GM18519 (cell line): ENCODE data around the gene UTP25.

ENCODE experiments used
- ATAC-seq: cut with Tn5 transposase; IDR thresholded peaks from one replicate; pipeline ENCODE4 v1.9.1; 2021; ENCODE audit warnings: mild to moderate bottlenecking, moderate library complexity; ENCODE audit not compliant: unreplicated experiment, low FRiP score

Gene UTP25

DNA sequence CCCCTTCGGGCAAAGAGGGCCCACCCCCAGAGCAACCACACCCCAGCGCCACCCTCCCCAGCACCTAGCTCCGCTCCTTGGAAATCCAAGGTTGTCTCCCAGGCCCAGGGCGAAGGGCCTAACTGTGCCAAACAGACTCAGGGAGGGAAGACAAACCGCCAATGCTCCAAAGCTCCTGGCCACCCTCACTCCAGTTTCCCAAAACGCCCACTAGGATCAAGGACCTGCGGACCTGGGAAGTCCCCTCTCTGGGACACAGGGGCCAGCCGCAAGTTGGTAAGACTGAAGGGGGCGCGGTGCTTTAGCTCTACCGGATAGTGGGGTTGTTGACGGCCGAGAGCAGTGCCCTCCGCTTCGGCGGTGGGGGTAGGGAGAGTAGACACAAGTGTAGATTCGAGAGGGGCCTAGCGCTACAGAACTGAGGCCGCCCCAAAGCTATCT lies 22.4 kb upstream of the UTP25 start:
- no peak for ATAC-seq

DNA sequence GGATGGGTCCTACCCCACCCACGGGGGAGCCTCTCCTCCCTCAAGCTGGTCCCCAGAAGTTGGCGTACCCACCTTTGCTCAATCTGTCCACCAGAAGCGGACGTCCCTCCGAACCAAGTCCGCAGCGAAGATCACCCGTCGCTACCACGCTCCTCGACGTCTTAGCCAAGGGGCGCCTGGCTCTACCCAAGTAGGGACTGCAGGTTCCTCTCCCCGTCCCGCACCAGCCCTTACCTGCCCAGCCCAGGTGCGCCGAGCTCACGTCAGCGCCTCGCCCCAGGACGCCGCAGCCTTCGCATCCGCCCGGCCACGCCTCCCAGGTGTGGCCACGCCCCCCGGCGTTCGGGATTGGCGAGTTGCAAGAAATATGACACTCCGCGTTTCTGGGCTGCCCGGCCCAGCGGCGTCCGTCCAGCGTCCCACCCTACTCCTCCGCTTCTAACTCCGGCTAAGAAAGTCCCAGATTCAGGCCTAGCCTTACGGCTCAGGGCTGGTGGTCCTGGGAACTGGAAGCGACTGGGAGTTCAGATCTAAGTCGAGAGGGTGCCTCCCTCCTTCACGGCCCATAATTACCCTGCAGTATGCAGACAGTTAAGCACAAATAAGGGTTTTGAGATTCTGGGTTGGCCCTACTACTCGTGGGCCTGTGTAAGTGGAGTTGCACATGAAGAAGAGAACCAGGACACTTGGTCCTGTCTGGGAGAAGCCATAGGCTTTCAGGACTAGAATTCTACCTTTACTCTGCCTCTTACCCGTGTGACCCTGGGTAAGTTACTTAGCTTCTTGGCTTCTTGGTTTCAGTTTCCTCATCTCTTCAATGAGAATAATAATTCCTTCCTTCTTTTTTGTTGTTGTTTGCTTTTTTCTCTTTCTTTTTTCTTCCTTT lies 21.7 kb upstream of the UTP25 start, which contains the start of gene IRF6:
TSS of gene IRF6 (minus strand) at position 268 of the 886 bp plus-strand sequence. CDS start 4,729 bp downstream, outside the sequence.
- peak; percentile 87 for ATAC-seq

DNA sequence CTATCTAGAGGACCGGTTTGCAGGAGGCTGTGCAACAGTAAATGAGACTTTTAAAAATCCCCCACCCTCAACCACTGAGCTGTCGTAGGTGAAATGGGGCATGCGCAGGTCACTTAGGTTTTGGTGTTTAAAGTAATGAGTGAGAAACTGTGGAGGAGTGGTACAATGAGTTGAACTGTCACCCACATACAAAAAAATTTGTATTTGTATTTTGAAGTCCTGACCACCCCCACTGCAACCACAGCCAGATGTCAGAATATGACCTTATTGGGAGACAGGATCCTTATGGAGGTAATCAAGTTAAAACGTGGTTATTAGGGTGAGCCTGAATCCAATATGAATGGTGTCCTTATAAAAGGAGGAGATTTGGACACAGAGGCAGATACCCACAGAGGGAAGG lies 20.3 kb upstream of the UTP25 start:
- no peak for ATAC-seq

DNA sequence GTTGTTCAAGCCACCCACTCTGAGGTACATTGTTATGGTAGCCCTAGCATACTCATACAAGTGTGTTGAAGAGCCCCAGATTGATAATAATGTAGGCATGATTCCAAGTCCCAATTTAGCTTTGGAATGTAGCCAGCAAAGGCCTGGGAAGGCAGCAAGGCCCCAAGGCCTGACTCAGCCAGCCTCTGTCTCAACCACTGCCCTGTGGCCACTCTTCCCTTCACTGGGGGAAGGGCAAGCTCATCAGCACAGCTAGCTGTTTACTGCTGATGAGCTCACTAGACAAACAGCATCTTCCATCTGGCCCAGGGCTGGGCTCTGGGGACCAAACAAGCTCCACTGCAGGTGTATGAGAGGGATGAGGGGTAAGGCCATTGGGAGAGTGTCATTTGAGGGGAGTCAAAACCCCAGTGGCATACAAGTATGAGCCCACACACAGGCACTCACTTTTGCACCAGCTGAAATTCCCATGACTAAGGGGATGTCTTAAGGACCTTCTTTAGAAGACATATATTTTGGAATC lies 19.7 kb upstream of the UTP25 start:
- no peak for ATAC-seq

DNA sequence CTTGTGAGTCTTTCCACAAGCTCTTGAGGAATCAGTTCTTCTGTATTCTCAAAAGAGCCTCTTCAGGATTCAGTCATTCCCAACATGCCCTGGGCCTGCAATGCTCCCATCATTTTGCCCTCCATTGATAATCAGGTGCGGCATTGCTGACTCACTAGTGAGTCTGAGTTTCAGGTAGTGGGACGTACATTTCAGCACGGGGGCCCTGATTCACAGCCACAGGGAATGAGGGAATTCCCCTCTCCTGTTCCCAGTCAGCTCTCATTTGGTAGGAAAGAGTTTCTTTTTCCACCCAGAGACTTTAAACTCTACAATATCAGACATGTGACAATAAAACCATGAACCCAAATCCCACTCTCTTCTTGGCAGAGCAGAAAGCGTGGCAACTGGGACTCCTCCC lies 18.2 kb upstream of the UTP25 start:
- ATAC-seq, result no peak

DNA sequence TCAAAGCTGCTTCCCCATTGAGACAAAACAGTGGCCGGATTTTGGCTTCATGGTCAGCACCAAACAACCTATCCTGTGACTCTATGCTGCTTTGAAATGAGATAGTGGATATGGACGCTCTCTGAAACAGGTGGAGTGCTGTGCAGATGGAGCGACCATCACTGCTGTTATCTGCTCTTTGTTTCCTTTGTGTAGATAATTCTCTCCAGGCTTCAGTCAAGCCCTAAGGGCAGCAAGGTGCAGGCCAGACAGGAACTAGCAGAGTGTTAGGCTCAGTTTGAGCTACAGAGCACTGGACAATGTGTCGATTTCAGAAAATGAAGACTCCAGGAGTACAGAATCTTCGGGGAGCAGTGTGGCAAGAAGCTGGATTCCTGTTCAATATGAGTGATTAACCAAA lies 17.0 kb upstream of the UTP25 start:
- ATAC-seq, result no peak

DNA sequence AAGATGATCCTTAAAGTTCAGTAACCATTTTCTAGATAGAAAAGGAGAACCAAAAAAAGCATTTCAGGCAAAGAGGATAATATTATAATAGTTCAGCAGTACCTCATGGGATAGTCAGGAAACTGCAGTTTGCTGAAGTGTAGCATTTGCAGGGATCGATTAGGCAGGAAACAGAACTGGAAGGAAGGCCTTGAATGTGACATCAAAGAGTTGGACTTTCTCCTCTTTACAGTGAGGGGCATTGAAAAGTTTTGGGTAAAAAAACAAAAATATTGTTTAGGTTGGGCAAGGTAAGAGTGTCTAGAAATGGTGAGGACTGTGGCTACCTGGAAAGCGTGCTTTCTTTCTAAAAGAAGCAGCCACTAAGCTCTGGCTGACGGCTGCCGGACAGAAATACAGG lies 13.9 kb upstream of the UTP25 start:
- ATAC-seq, result no peak

DNA sequence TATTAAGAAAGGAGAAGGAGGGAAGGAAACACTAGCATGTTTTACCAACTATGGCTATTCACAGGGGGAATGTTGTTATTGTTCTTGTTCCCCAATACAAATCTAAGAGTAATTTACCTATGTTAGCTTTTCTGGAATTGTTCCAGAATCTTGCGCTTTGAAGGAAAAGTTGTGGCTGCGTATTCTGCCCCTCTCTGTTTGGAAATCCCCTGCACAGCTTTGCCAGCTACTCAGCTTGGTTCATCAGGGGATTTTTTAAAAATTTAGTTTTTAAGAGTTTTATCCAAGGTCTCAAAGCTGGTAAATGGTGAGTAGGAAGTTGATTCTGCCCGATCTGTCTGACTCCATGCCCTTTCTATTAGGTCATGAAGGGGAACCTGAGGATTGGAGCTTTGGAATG lies 12.3 kb upstream of the UTP25 start:
- no peak for ATAC-seq

DNA sequence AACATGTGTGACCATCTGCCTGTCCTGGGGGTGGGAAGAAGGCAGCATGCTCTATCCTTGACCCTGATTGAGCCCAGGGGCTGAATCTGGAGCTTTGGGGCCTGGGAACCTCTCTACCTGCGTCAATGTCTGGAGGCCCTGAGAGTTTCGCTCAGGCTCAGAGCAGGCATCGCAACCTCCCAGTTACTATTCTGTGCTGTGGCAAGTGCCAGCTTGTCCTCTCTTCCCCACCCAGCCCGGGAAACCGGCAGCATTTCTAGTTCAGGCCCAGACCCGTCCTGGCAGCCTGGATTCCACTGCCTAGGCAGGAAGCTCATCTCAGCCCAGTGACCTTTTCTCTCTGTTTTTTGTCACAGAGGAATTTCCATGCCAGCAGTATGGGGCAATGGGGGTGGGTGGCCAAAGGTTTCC lies 11.8 kb upstream of the UTP25 start:
- ATAC-seq, result no peak

DNA sequence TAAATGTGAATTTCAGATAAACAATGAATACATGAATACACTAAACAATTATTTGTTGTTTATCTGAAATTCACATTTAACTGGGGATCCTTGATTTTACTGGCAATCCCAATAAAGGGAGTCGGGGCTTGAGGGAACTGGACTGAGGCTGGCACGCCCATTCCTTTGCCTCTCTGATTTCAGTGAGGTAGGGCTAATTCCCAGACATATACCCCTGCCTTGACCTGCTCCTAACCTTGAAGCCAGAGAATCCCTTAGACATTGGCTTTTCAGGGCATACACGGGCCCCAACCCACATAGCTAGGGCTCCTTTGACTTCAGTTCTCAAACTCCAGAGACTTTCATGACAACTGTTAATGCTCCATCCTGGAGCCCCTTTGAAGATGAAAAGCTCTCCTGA lies 10.8 kb upstream of the UTP25 start:
- ATAC-seq, result no peak

DNA sequence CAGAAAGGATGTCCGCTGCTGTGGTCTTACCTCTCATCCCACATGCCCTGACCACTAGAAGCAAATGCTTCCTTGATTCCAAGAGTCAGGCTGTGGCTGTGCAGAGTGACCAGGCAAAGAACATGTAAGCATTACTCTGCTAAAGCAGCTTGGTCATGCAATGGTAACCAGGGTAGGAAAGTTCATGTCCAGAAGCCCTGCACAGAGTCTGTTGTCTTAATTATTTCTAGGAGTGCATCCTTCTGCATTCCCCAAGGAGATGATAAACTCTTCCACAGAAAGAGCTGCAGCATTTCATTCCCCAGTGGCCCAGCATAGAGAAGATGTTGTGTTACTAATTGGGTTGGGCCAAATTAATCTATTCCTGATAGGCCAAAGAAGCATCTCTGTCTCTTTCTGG lies 10.1 kb upstream of the UTP25 start:
- no peak for ATAC-seq

DNA sequence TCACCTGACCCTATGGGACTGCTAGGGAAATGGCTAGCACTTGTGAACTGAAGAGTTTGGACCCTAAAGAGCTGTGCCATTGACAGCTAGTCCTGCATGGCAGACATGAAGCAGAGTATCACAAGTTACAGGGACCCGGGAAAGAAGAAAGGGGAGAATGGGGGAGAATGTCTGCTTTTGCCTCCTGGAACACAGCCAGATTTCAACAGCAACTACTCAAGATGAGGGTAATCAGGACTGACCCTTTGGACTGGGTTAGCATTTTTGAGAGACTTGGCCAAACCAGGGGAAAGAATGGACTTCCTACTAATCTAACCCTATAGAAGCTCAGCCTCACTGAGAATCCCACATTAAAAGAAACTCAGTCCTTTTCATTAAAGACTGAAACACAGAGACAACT lies 8.7 kb upstream of the UTP25 start:
- ATAC-seq, result no peak

DNA sequence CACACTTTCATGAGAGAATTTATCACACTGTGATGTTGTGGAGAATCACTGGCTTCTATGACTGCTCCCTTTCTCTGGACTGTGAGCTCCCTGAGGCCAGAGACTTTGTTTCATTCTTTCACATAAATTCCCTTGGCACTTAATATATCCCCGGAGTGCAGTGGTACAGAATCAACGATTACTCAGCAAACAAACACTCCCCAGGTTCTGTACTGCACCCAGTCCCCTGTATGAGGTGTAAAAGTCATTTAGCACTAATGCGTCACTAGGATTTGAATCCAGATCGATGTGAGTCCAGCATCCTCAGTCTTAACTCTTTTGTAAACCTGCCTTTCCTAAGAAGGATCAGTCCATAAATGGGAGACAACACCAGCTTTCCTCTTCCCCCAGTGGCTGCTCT lies 6.8 kb upstream of the UTP25 start:
- no peak for ATAC-seq

DNA sequence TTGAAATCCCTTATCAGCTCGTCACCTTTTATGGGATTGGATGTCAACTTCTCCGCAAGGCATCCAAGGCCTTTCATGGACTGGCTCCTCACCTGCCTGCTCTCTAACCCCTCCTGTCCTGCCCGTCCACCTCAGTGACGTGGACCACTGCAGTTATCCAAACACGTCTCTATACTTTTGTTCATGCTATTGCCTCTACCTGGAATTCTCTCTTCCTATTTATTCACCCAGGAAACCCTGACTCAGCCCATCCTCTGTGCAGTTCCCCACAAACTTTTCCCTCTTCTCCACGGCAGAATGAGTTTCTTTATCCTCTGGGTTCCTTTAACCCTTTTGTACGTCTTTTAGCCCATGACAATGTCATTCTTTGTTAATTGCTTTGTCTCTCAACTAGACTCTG lies 5.1 kb upstream of the UTP25 start:
- ATAC-seq, result no peak

DNA sequence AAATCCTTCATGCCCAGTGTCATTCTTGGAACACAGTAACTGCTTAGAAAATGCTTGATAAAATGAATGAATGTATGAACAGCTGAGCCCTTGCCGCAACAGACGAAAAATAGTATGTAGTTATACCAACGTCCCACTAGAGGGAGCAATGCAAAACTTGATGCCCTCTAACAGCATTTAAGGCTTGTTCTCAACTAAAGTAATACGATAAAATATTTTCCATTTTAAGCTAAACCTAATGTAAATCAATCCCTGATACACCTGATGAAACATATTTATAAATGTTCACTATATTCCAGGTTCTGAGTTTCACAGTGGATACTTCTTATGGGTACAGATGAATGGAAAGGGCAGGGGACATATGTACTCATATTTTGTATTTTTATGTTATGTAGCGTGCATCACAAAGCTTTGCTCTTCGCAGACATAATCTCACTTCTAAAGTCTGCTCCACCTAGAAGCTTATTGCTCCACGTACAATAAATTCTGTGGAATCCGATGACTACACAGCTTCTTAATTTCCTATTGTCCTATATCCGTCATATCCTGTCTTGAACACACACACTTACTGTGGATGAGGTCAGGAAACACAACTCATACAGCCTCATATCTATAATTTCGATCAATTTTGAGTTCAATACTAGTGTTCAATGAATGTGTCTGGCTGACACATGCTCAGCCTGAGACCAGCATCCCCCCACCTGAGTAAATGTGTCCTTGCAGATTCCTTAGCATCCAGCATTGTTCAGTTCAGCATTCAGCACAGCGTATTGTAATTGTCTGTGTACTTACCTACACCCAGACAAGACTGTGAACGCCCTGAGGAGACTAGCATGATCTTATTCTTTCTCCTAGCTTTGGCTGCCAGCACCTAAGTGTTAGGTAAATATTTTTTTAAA lies 4.4 kb upstream of the UTP25 start:
- no peak for ATAC-seq

DNA sequence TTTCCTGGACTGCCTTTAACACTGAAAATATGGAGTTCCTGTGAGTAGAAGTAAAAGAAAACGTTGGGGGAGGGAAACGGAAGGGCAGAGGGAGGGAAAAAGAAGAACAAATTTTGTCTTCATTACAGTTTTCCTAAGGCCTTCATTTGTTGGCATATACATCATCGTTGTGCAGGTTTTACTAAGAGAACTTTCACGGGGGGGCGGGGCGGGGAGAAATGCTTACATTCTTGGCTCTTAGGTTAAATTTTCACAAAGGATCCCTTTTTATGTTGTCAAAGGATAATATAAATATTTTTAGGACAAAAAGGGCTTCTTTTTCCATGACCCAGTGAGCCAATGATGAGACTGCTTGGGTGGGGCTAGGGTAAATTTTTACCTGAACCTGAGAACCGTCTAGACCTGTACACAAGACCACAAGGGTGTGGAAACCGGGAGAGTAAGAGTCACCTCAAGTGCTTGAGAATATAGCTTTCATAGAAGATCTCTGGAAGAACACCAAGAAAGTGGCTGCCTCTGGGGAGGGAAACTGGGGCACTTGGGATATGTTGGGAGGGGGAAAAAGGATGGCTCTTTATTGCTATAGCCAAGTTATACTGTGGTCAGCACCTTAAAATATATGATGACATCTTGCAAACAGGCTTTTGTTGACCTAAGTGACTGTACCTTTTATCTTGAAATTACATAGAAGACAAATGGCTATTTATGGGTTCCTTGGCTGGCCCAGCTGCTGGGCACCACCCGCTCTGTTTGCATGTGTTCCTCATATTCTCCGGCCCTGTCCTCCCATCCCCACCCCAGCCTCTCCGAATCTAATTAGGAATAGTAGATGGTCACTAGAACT lies 2.0 kb upstream of the UTP25 start:
- no peak for ATAC-seq

DNA sequence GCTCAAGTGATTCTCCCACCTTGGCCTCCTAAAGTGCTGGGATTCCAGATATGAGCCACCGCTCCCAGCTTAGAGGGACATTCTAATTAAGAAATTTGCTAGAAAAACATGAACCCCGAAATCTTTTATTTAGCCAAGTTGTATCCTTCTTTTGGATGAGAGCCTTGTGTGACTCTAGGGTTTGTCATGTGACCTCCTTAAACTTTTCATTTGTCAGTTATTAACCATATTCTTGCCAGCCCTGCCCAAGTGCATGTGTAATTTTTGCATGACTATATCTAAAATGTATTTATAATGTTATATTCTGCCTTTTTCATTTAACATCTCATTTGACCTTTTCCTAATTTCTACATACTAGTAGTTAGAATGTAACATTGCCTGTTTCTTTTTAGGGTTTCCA lies 1.9 kb downstream of the UTP25 start:
- ATAC-seq, result no peak

DNA sequence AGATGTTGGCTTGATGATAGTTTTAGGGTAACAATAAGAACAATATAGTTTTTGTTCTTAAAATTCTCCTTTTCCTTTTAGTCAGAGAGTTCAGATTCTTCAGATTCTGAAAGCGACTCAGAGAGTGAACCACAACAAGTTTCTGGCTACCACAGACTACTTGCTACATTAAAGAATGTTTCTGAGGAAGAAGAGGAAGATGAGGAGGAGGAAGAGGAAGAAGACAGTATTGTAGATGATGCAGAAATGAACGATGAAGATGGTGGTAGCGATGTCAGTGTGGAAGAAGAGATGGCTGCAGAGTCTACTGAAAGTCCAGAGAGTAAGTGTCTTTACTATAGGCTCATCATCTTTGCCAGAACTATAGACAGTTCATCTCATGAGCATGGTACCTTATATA lies 3.0 kb downstream of the UTP25 start:
- no peak for ATAC-seq

DNA sequence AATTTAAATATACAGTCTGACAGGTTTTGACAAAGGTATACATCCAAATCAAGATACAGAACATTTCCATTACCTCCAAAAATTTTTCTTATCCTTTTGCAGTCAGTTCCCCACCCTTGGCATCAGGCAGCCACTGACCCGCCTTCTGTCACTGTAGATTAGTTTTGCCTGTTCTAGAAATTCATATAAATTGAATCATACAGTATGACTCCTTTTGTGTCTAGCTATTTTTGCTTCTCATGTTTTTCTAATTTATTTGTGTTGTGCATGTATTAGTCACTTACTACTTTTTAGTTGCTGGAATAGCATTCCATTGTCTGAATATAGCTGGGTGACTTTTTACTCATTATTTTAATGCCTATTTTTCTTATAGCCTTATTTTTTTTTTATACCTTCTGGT lies 3.8 kb downstream of the UTP25 start:
- ATAC-seq, result no peak

DNA sequence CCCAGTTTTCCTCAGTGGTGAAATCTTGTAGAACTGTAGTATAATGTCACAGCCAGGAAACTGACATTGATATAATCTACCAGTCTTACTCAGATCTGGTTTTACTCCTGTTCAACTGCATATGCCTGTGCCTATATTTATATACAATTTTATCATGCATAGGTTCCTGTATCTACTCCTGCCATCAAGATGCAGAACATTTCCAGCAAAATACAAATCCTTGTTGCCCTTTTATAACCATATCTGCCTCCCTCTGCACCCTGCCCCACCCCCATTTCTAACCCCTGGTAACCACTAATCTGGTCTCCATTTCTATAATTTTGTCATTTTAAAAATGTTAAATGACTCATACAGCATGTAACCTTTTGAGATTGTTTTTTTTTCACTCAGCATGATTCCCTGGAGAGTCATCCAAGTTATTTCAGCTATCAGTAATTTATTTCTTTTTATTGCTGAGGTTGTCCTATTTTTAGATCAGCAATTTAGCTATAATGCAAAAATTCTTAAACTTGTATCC lies 8.1 kb downstream of the UTP25 start:
- no peak for ATAC-seq
